Activated T-helper 1 cell treated with anti-CD3 and anti-CD28 coated beads, Interleukin-2, amount 50 U/mL, for 16 hours (primary cell): Measurements from ENCODE around the gene ABCA2.
"Not testable (repeated sequence)": the region's sequence is repeated elsewhere in the genome, so short reads cannot be mapped to it uniquely, and the experiment has no call there.

Experiments used
- DNase-seq, 2 donors: peaks; one replicate each; pipeline ENCODE4 v3.0.0-alpha.2; 2020; ENCODE audit warnings: low read depth in 1 of 2, low spot score in 1 of 2

ABCA2 gene

DNA sequence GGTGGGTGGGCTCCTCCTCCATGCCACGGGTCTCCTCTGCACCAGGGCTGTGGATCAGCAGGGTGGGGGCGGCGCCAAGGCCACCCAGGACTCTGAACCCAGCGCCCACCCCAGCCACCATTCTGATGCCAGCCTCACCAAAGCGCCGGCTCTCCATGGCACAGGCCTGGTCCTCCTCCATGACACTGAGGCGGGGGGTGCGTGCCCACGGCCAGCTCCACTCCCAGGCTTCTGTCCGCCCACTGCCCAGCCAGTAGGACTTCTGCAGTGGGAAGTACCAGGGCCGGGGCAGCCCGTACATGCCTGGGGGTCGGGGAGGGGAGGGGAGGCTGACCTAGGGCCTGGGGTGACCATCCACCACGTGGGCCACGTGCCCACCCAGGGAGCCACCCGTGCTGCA is 11.6 kb downstream of the ABCA2 start:
- no peak for DNase-seq

DNA sequence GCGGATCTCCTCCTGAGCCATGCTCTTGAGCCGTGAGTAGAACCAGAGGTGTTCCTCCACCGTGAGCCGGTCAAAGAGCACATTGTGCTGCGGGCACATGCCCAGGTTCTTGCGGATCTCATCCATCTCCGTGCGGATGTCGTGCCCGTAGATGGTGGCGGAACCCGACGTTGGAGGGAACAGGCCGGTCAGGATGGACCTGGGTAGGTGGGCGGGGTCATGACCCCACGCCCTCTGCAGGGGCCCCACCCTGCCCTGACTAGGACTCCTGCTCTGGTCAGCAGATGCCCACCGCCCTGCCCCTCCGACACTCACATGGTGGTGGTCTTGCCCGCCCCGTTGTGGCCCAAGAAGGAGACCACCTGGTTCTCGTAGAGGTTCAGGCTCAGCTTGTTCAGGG is 12.1 kb downstream of the ABCA2 start:
- DNase-seq, result no peak

DNA sequence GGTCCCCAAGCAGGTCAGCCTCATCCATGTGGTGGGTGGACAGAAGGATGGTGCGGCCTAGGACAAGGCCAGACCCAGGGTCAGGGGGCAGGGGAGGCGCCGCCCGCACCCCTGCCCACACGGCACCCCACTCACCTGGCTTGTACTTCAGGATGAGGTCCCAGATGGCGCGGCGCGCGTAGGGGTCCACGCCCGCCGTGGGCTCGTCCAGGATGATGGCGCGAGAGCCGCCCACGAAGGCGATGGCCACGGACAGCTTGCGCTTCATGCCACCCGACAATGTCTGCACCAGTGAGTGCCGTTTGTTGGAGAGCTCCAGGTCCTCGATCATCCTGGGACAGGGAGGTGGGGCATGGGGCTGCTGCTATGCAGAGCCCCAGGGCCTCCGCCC is 12.5 kb downstream of the ABCA2 start:
- DNase-seq, result no peak

DNA sequence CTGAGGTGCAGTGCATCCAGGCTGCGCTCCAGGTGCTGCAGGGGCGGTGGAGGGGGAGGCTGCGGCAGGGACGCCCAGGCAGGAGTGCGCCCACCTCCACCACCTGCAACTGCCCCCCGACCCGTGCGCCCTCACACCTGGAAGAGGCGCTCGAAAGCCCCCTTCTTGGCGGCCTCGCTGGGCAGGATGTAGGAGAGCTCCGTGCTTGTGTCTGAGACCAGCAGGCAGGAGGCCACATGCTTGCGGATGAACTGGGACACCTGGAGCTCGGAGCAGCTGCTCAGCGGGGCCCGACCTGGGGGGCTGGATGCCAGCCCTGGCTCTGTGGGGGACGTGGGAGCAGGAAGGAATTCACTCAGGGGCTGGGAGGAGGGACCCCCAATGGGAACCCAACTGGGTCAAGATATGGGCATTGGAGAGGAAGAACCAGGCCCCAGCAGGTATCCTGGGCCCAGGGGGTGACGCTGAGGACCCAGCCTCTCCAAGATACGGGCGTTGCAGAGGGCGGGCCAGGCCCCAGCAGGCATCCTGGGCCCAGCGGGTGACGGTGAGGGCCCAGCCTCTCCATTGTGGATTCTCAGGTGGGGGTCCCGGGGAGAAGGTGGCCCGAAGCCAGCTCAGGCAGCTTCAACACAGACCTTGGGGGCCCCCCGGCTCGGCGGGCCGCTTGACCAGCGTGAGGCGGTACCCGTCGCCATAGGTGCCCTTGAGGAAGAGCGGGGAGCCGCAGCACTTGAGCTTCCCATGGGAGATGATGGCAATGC is 13.1 kb downstream of the ABCA2 start:
- DNase-seq, result no peak

DNA sequence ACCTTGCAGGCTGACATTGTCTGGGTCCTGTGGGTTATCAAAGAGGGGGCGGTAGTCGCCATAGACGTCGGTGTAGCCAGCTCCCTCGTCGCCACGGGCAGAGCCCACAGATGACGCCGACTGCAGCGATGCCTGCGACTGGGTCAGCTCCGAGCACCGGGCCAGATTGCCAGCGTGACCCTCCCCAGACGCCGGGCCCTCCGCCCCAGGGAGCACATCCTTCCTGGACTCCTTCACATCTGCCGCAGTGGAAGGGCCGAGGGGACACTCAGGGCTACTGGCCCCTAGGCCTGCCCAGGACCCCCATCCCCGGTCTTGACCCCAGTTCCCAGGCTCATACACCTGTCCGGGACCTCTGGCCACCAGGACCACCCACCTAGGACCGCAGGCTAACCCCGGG is 13.9 kb downstream of the ABCA2 start:
- DNase-seq, result no peak

DNA sequence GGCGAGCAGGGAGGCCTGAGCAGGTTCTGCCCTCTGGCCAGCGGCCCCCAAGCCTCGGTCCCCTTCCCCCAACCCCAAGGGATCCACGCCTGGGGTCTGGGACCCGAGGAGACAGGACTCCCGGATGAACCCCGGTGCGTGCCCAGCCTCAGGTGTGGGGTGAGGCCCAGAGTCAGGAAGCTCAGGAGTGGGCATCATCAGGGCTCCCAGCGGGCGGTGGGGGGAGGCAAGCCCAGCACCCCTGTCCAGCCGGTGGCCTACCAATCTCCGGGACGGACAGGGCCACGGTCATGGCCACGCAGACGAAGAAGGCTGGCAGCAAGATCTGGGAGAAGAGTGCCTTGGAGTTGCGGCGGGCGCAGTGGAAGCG is 14.5 kb downstream of the ABCA2 start:
- no peak for DNase-seq

DNA sequence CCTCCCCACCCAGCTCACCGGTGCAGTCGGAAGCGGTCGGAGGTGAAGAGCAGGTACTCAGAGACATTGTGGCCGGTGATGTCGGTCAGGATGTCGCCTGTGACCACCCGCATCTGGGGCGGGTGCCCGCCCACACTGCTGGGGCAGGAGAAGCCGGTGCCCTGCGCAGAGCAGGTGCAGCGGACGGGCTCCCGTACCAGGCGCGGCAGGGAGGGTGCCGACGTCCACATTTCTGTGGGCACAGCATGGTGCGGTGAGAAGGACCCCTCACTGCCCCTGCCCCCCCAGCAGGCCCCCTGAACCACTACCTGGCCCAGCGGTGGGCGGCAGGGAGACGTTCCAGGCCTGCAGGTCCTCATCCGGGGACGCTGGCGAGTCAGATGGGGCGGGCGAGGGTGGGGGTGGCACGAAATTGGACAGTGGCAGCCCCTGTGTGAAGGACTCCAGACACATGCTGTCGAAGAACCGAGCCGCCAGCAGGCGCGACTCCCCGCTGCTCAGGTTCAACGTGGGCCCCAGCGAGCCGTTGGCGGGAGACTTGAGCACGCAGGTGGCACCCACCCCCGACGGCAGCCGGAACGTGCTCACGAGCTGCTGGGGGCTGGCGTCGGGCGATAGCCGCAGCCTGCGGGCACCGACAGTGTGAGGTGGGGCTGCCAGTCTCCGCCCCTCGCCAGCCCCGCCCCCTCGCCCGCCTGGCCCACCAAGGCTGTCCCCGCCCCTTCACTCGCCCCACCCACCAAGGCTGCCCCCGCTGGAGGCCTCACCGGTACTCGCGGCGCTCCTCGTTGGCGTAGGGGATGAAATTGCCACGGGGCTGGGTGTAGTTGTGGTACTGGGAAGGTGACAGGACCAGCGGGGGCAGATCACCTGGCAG is 15.1 kb downstream of the ABCA2 start:
- DNase-seq, result no peak

DNA sequence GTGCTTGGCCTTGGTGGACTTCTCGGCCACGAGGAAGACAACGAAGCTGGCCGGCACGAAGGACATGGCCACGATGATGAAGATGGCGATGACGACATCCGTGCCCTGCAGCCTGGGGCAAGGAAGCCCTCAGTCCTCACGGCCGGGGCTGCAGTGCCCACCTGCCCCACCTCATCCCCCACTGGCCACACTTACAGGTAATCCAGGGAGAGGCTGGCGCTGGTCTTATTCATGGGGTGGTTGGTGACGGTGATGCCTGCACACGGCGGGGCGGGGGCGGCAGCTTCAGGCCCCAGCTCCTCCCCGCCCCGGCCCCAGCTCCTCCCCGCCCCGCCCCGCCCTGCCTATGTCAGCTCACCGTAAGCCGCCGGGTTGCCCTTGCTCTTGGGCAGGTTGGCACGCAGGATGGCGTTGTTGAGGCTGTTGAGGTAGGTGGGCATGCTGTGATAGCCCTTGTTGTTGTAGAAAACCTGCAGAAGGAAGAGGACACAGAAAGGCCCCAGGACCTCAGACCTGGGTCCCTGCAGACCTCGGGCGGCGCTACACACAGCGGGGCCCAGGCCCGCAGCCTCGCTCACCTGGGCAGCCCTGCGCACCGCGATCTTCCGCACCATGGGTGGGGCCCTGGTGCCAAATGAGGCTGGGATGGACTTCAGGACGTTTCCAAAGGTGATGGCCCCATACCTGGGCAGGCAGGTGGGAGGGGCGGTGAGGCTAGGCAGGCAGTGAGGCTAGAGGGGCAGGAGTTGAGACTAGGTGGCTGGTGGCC is 15.9 kb downstream of the ABCA2 start:
- DNase-seq, result no peak

DNA sequence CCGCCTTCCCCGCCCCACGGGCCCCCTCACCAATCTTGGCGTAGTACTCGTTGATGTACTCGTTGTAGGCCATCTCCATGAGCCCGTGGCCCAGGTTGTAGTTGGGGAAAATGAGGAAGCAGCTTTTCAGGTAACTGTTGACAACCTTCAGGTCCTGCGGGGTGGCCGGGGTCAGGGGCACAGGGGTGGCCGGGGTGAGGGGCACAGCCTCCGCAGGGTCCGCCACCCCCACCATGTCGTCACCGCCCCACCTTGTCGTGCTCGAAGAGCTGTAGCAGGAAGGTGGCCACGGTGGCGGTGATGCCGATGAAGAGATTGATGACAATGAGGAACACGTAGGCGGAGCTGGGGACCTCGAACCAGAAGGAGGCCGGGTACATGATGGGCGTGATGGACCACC is 16.9 kb downstream of the ABCA2 start:
- DNase-seq, result no peak

DNA sequence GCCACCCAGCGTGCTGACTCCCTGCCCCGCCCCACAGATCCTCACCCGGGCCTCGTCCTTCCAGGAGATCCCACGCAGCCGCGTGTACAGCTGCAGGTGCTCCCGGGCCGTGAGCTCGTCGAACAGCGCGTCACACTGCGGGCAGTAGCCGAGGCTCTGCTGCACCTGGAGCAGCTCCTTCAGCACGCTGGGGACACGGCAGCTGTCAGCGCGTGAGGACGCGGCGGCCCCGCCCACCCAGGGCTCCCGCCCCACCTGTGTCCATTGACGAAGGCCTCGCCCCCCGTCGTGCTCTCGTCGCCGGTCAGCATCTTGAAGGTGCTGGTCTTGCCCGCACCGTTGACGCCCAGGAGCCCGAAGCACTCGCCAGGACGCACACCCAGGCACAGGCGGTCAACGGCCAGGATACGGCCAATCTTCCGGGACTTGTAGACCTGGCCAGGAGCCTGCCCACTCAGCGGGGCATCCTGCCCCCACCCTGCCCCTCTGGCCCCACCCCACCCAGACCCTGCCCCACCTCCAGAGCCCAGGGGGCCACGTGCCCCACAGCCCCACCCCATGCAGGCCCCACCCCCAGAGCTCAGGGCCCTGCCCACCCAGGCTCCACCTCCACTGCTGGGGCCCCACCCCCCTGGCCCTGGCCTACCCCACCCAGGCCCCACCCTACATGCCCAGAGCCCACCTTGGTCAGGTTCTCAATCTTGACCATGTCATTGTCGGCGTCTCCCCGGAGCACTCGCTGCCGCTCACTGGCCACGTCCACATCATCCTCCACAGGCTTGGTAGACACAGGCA is 17.9 kb downstream of the ABCA2 start:
- no peak for DNase-seq

DNA sequence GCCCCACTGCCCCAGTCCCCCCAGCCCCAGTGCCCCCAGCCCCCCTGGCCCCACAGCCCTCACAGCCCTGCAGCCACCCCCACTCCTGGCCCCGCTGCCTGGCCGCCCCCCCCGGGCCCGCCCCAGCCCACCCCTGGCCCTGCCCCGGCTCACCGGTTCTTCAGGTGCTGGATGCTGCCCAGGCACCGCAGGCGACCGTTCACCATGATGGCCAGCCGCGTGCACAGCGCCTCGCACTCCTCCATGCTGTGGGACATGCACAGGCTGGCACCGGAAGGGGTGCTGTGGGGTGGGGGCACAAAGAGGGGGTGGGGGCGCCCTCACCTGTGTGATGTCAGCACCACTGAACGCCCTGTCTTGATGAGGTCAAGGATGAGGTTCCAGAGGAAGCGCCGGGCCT is 18.8 kb downstream of the ABCA2 start:
- DNase-seq, result no peak

DNA sequence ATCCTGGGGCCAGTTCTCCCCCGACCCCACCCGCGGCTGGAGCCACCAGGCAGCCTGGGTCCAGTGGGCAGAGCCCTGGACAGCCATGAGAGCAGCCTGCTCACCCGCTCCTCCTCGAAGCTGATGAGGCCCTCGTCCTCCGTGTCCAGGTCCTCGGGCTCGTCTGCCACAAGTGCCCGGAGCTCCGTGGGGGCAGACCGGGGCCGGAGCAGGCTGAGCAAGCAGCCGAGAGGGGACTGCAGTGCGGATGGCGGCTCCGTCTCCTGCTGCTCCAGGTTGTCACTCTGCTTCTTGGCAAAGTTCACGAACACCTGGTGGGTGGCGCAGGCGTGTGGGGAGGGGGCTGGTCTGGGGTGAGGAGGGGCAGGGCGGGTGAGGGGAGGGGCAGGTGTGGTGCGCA is 19.7 kb downstream of the ABCA2 start:
- DNase-seq, result no peak

DNA sequence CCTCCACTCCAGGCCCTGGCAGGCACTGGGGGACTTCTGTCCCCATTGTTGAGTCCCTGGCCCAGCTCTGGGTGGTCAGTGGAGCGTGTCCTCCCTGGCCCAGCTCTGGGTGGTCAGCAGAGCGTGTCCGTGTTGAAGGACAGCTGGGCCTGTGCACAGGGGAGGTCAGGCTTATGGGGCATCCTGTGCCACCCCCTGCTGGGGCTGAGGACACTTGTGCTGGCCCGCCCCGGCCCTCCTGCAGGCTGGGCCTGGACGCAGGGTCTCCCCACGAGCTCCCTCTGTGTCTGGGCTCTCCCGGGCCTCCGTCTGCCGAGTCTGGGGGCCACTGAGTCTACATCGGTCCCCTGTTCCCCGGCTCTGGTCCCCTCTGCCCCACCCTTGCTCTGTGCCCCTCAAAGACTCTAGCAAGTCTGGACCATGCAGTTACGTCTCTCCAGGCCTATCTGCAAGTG is 20.2 kb downstream of the ABCA2 start:
- DNase-seq, result no peak

DNA sequence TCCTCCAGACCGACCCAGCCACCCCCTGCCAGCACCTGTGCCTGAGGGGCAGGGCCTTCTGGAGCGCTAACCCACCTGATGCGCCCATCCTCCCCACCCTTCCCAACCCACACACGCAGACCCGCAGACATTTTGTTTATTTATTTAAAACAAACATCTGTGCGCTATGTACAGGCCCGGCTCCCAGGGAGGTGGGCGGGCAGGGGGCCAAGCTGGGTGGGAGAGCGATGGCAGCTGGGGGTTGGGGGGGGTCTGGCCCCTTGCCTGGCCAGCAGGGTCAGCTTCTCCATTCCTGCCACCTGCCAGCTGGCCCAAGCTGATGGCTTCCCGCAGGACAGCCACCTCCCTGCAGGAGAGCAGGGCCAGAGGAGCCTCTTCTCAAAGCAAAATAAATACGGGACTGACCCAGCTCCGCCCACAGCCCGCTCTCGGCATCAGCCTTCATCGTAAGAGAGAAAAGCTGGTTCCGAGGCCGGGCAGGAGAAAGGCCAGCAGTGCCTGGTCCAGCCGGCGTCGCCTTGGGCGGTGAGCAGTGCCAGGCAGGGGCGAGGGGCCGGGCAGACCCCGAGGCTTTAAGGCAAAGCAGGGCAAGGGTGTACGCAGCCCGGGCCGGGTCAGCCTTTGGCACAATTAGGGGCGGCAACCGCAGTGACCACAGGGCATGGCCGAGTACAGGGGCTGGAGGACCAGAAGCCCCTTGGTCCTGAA is 20.8 kb downstream of the ABCA2 start:
- DNase-seq, result no peak

DNA sequence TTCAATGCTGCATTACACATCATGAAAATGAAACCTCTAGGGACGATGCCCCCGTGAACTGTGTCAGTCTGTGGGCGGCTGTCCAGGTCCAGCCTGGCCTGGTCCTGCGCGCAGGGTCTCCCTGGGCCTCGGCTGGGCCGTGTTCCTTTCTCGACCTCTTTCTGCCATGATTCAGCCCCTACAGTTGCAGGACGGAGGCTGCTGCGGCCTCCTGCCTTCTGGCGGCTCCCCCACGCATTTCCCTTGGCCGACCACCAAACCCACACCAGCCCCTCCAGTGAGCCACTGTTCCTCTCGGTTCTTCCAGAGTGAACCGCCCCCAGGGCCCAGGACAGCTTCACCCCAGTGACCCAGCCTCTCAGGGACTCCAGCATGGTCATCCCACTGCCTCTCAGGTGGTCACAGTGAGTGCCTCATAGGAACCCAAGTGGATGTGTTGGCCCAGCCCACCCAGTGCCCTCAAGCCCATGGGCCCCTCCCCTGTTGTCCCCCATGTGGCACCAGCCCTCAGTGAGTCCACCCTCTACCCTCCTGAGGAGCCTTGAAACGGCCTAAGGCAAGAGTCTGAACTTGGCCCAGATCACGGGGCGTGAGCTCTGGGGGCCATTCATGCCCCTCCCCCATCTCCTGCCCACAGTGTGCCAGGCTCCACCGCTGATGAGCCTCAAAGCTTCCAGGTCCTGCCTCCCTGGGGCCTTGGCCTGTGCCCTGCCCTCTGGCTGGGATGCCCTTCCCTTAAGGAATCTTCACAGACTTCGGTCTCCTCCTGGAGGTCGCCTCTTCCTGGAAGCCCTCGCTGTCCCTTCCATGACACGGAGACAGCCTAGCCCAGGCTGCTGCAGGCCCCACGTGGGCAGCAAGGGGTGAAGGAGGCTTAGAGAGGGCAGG is 21.7 kb downstream of the ABCA2 start:
- DNase-seq, result no peak

DNA sequence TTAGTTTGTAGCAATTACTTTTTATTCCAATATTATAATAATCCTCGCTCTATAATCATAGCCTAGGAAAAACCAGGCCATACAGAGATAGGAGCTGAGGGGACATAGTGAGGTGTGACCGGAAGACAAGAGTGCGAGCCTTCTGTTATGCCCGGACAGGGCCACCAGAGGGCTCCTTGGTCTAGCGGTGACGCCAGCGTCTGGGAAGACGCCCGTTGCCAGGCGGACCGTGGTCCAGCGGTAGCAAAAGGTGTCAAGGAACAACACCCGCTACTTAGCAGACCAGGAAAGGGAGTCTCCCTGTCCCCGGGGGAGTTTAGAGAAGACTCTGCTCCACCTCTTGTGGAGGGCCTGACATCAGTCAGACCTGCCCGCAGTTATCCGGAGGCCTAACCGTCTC is 23.8 kb downstream of the ABCA2 start:
- DNase-seq, result not testable (repeated sequence)

DNA sequence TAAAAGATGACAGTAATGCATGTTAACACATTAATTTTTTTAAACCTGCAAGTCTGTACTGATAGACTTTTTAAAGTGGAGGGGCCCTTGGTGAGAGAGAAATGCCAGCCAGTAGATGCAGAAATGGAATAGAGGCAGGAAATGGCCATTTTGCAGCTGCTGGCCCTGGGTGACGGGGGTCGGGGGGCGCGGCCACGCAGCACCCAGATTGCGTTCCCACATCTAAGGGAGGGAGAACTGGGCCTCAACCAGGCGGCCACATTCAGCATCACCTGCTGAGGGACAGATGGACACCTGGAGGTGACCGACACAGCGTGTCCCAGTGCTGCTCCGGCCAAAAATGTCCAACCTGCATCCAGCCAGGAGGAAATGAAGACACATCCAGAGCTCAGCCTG is 25.4 kb downstream of the ABCA2 start:
- DNase-seq, result no peak

DNA sequence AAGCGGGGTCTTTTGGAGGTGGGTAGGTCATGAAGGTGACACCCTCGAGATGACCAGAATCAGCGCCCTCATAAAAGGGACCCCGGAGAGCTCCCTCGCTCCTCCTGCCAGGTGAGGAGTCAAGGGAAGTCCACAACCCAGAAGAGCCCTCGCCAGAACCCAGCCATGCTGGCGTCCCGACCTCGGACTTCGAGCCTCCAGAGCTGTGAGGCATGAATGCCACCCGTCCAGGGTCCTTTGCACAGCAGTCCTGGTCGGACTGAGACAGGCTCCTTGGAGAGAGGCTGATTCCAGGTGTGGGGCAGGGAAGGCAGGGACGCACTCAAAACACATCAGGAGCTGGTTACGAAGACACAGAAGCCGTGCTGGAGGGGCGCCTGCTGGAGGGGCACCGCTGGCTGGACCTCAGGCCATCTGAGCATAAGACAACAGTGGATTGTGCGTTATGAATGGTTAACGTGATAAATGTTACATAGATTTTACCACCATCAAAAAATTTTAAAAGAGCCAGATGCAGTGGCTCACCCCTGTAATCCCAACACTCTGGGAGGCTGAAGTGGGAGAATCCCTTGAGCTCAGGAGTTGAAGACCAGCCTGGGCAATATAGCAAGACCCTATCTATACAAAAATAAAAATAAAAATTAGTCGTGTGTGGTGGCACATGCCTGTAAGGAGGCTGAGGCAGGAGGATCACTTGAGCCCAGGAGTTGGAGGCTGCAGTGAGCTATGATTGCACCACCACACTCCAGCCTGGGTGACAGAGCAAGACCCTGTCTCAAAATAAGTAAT is 26.0 kb downstream of the ABCA2 start:
- DNase-seq, result no peak
